PFSK-1 (cell line): Measurements from ENCODE around the gene FAM180A.

ENCODE experiments used
- FOXP2 ChIP-seq: optimal IDR thresholded peaks from 2 replicates; pipeline ENCODE3; 2011; ENCODE audit warnings: borderline replicate concordance, control low read depth, inconsistent platforms; ENCODE audit not compliant: insufficient read depth; ENCODE audit errors: extremely low read length, extremely low read depth
- POLR2AphosphoS5 ChIP-seq: IDR thresholded peaks from 2 replicates; pipeline ENCODE4 v1.6.1; 2012; ENCODE audit warnings: low read depth, mild to moderate bottlenecking, control low read depth, low read length, moderate library complexity
- REST ChIP-seq, 2 experiments: IDR thresholded peaks; 2 replicates each; pipeline versions ENCODE4 v1.6.1 to v1.8.0; 2011 to 2012; ENCODE audit warnings: low read depth in 2 of 2, low read length in 2 of 2, control low read depth in 1 of 2, inconsistent platforms in 1 of 2, mild to moderate bottlenecking in 1 of 2, moderate library complexity in 1 of 2; ENCODE audit not compliant: insufficient read depth in 1 of 2
- SIN3A ChIP-seq: IDR thresholded peaks from 2 replicates; pipeline ENCODE4 v1.6.1; 2012; ENCODE audit warnings: mild to moderate bottlenecking, low read length, moderate library complexity, borderline replicate concordance; ENCODE audit not compliant: insufficient read depth
- TAF1 ChIP-seq: IDR thresholded peaks from 2 replicates; pipeline ENCODE4 v1.6.1; 2012; ENCODE audit warnings: low read length, control low read depth, borderline replicate concordance; ENCODE audit not compliant: insufficient read depth

- TF ChIP-seq FOXP2 (no peak), TAF1 (no peak), SIN3A (no peak), REST (IDR thresholded peaks at IDR 0.05; ENCODE audit: insufficient read depth in 1 of 2, low read depth in 2 of 2, low read length in 2 of 2) (no peak), POLR2AphosphoS5 (no peak)
These were observed 39.1 kb downstream of the FAM180A start for GRCh38 chr7:135709508-135709907.
